Choroid plexus epithelial cell (primary cell): ENCODE measurements around the gene ASB18.

Experiments
- DNase-seq: peaks from one replicate; pipeline ENCODE4 v3.0.0-alpha.2; 2010; ENCODE audit warnings: low read depth
- H3K4me3 ChIP-seq: 2 replicates; pipeline ENCODE4 v1.5.1; 2011; ENCODE audit warnings: low read depth, mild to moderate bottlenecking, control low read depth, low read length, moderate library complexity
- CTCF ChIP-seq: conservative IDR thresholded peaks from 2 replicates; pipeline ENCODE4 v1.5.1; 2011; ENCODE audit warnings: low read depth, mild to moderate bottlenecking, control low read depth, inconsistent platforms, low read length, moderate library complexity

ASB18 gene

GRCh38 chr2:236209996-236210395 lies 54.2 kb downstream of the ASB18 start:
- DNase-seq = no peak
- TF ChIP-seq CTCF = no peak
- H3K4me3 ChIP-seq = no peak overlapping the region

GRCh38 chr2:236209535-236209934 lies 54.7 kb downstream of the ASB18 start:
- no peak overlapping the region for H3K4me3 ChIP-seq
- no peak for TF ChIP-seq CTCF
- no peak for DNase-seq

GRCh38 chr2:236208019-236208926 lies 55.9 kb downstream of the ASB18 start:
- TF ChIP-seq CTCF = no peak
- DNase-seq = no peak
- no peak overlapping the region for H3K4me3 ChIP-seq

GRCh38 chr2:236207472-236207871 lies 56.7 kb downstream of the ASB18 start:
- H3K4me3 ChIP-seq = no peak overlapping the region
- DNase-seq = no peak
- TF ChIP-seq CTCF = no peak

GRCh38 chr2:236205867-236206645 lies 58.1 kb downstream of the ASB18 start:
- TF ChIP-seq CTCF = no peak
- no peak overlapping the region for H3K4me3 ChIP-seq
- no peak for DNase-seq

- DNase-seq = no peak
- no peak for TF ChIP-seq CTCF
- H3K4me3 ChIP-seq = no peak overlapping the region
Observed at GRCh38 chr2:236204953-236205352, 59.3 kb downstream of the ASB18 start.
